Panc1 (cell line): ENCODE measurements around the gene ASCC1. TPM values are rescaled to one million over a fixed set of nuclear protein-coding genes. Genes with fewer than 3 reads are reported as not detected.

Experiments used
- ATAC-seq: fragments of 200-7000 bp; cut with Tn5 transposase; 2 replicates; pipeline ENCODE4 v1.9.1; 2020; ENCODE audit warnings: mild to moderate bottlenecking, moderate library complexity
- BruUV-seq: library from RNA; stranded (reverse); fragments of 400-500 nt; replicated peaks from 2 replicates; lab custom pipeline; 2021; lab: Mats Ljungman, UMichigan
- CTCF ChIA-PET: fragments of 300-600 bp; sonication (Branson Sonifier 250); formaldehyde crosslinking; loops from one replicate; lab custom pipeline; 2022; ENCODE audit warnings: antibody characterized with exemption; lab: Charles Lee
- POLR2A ChIA-PET: fragments of 300-600 bp; sonication (Branson Sonifier 250); formaldehyde crosslinking; loops from one replicate; lab custom pipeline; 2022; ENCODE audit warnings: antibody characterized with exemption; lab: Charles Lee
- DNase-seq: peaks from one replicate; pipeline ENCODE4 v3.0.0-alpha.2; 2010; ENCODE audit warnings: low read depth, low spot score
- H3K27ac ChIP-seq: 2 replicates; pipeline ENCODE4 v1.5.1; 2011; ENCODE audit warnings: mild to moderate bottlenecking, low read length, inconsistent platforms
- H3K27me3 ChIP-seq: fragments of 200-500 bp; sonication (Bioruptor generic); 2 replicates; pipeline ENCODE4 v1.6.0; 2014; ENCODE audit warnings: low read length, inconsistent platforms; ENCODE audit not compliant: control insufficient read depth, insufficient read depth
- H3K36me3 ChIP-seq: fragments of 200-500 bp; sonication (Bioruptor generic); 2 replicates; pipeline ENCODE4 v1.5.1; 2014; ENCODE audit warnings: inconsistent platforms, mild to moderate bottlenecking, low read length, moderate library complexity; ENCODE audit not compliant: control insufficient read depth, insufficient read depth
- H3K4me1 ChIP-seq: 2 replicates; pipeline ENCODE4 v1.5.1; 2011; ENCODE audit warnings: inconsistent platforms, mild to moderate bottlenecking, low read length, moderate library complexity; ENCODE audit not compliant: control insufficient read depth, insufficient read depth
- H3K4me3 ChIP-seq, 2 experiments: 2 replicates each; pipeline ENCODE4 v1.5.1; 2011 to 2012; ENCODE audit warnings: low read depth in 2 of 2, low read length in 2 of 2, mild to moderate bottlenecking in 2 of 2, inconsistent platforms in 1 of 2, moderate library complexity in 1 of 2
- H3K9me3 ChIP-seq: fragments of 200-500 bp; sonication (Bioruptor generic); 2 replicates; pipeline ENCODE4 v1.5.1; 2014; ENCODE audit warnings: low read depth, mild to moderate bottlenecking, inconsistent platforms, low read length, moderate library complexity; ENCODE audit not compliant: control insufficient read depth, insufficient read depth
- POLR2AphosphoS5 ChIP-seq: IDR thresholded peaks from 2 replicates; pipeline ENCODE4 v1.6.1; 2012; ENCODE audit warnings: mild to moderate bottlenecking, low read depth, low read length, moderate library complexity
- SIN3A ChIP-seq: IDR thresholded peaks from 2 replicates; pipeline ENCODE4 v1.6.1; 2012; ENCODE audit warnings: low read depth, mild to moderate bottlenecking, low read length, moderate library complexity, borderline replicate concordance; ENCODE audit not compliant: insufficient read depth
- TCF7L2 ChIP-seq: IDR thresholded peaks from 2 replicates; pipeline ENCODE4 v1.6.1; 2011; ENCODE audit warnings: mild to moderate bottlenecking, low read depth, low read length, inconsistent platforms
- in situ Hi-C: cut with HindIII; loops from 2 replicates; pipeline ENCODE4 v1.10.0; 2016; ENCODE audit warnings: low sequenced_read_pairs, low pct_unique_long_range_greater_than_20kb
- intact Hi-C: fragments of 100-400 bp; cut with micrococcal nuclease; formaldehyde crosslinking; loops from one replicate; pipeline ENCODE4 v1.10.0; 2022; ENCODE audit not compliant: unreplicated experiment
- total RNA-seq: library from RNA; stranded (reverse); gene quantifications from one replicate; pipeline ENCODE4 v1.2.1, GENCODE V29; 2021; ENCODE audit not compliant: unreplicated experiment
- TF ChIP-seq, protein P1 (sequence below): fragments of 450-650 bp; IDR thresholded peaks from 2 replicates; pipeline ENCODE4 v1.5.1; 2017; ENCODE audit warnings: mild to moderate bottlenecking
- TF ChIP-seq, protein P2 (sequence below), 2 experiments: IDR thresholded peaks; 2 replicates each; pipeline ENCODE4 v1.6.1; 2011 to 2012; ENCODE audit warnings: low read depth in 2 of 2, control low read depth in 1 of 2, low read length in 1 of 2, mild to moderate bottlenecking in 1 of 2, moderate library complexity in 1 of 2; ENCODE audit not compliant: insufficient read depth in 1 of 2

The ASCC1 gene
- total RNA-seq, 1 experiment from 2014 or later = 114 TPM

DNA sequence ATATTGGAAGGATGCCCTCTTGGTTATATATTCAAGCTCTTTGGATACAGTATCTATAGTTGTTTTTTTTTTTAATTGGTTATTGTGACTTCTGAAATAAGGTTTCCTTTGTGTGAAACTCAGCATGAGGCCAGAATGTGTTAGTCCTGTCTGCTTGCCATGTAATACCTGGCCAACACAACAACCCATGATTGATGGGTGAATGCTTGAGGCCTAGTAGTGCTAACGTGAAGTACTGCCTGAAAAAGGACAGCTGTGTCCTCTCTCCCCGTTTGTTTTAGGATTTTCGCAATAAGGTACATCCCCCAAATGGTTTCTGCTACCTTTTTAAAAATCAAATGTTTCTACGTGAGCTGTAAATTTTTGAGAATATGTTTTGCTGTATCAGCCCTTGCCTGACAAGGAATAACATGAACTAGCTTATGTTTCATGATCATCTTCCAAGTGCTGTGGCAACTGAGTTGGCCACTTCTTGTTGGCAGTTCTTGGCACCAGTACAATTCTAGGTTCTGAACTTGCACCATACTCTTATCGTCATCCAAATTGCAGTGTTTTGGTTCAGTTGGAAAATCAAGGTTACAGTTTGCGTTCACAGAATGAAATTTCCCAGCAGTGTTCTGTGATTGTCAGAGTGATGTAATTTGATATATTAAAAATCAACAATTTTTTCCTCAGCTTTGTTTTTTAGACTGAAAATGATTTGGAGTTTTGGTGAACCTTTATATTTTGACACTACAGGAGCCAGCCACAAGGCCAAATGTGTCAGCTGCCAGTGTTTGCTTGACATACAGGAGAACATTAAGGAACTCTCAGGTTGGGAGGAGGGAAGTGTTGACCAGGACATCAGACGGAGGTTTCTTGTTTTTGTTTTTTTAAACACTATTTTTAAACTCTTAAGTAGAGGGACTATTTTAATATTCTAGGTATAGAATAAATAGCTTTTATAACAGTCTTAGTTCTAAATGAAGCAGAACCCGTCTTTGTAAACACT, 13.5 kb upstream of the ASCC1 start:
- Histone ChIP-seq H3K9me3 (no peaks in the 10 kb centered on the region), H3K27ac (peak overlapping the region; percentile 41; the same call in 1 of the 2 replicates), H3K4me3 (no peak overlapping the region), H3K4me1 (peaks cover 9% of the 10 kb centered on the region; the same call in 1 of the 2 replicates), H3K36me3 (peaks cover 10% of the 10 kb centered on the region; the same call in 1 of the 2 replicates), H3K27me3 (no peaks in the 10 kb centered on the region)
- BruUV-seq = no TSS peak
- no peak for ATAC-seq
- intact Hi-C loops (no loop called here), in situ Hi-C loops (no loop called here)
- POLR2A ChIA-PET = interaction anchor here (0.6 kb wide), 1 partner anchor 867 kb away, joined by 7 read pairs; no protein-coding TSS in a partner anchor
- TF ChIP-seq SIN3A = no peak
- no peak for TF ChIP-seq TCF7L2
- TF ChIP-seq, protein P1, sequence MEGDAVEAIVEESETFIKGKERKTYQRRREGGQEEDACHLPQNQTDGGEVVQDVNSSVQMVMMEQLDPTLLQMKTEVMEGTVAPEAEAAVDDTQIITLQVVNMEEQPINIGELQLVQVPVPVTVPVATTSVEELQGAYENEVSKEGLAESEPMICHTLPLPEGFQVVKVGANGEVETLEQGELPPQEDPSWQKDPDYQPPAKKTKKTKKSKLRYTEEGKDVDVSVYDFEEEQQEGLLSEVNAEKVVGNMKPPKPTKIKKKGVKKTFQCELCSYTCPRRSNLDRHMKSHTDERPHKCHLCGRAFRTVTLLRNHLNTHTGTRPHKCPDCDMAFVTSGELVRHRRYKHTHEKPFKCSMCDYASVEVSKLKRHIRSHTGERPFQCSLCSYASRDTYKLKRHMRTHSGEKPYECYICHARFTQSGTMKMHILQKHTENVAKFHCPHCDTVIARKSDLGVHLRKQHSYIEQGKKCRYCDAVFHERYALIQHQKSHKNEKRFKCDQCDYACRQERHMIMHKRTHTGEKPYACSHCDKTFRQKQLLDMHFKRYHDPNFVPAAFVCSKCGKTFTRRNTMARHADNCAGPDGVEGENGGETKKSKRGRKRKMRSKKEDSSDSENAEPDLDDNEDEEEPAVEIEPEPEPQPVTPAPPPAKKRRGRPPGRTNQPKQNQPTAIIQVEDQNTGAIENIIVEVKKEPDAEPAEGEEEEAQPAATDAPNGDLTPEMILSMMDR = no peak
- TF ChIP-seq POLR2AphosphoS5 = no peak
- TF ChIP-seq, protein P2, sequence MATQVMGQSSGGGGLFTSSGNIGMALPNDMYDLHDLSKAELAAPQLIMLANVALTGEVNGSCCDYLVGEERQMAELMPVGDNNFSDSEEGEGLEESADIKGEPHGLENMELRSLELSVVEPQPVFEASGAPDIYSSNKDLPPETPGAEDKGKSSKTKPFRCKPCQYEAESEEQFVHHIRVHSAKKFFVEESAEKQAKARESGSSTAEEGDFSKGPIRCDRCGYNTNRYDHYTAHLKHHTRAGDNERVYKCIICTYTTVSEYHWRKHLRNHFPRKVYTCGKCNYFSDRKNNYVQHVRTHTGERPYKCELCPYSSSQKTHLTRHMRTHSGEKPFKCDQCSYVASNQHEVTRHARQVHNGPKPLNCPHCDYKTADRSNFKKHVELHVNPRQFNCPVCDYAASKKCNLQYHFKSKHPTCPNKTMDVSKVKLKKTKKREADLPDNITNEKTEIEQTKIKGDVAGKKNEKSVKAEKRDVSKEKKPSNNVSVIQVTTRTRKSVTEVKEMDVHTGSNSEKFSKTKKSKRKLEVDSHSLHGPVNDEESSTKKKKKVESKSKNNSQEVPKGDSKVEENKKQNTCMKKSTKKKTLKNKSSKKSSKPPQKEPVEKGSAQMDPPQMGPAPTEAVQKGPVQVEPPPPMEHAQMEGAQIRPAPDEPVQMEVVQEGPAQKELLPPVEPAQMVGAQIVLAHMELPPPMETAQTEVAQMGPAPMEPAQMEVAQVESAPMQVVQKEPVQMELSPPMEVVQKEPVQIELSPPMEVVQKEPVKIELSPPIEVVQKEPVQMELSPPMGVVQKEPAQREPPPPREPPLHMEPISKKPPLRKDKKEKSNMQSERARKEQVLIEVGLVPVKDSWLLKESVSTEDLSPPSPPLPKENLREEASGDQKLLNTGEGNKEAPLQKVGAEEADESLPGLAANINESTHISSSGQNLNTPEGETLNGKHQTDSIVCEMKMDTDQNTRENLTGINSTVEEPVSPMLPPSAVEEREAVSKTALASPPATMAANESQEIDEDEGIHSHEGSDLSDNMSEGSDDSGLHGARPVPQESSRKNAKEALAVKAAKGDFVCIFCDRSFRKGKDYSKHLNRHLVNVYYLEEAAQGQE (IDR thresholded peaks at IDR 0.05; ENCODE audit: insufficient read depth in 1 of 2, low read depth in 2 of 2, low read length in 1 of 2) = no peak
- CTCF ChIA-PET = interaction anchor here (0.6 to 1.1 kb wide), 3 partner anchors 13 to 99 kb away, joined by 3 to 5 read pairs (median 4); no protein-coding TSS in a partner anchor
- DNase-seq = no peak

DNA sequence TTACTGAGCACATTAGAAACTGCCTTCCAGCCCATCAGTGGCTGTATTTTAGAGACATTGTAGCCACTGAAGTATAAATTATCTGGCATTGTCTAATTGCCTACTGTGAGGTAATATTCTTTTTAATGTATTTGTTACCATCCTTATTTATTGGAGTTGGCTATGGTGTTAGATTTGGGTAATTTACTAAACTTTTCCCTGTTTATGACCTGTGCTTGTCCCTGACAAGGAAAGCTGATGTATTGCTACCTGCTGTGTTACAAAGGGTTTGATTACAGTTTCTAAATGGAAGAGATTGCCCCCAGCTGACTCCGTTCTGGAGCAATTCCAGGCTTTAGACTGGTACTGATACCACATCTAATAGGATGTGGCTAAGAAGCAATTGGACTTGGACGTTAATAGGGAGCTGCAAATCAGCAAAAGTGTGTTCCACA, 12.3 kb upstream of the ASCC1 start:
- H3K4me1 ChIP-seq = peaks cover 13% of the 10 kb centered on the region
- ChIA-PET POLR2A (interaction anchor here (0.6 kb wide), 1 partner anchor 12 kb away, joined by 4 read pairs; no protein-coding TSS in a partner anchor), CTCF (interaction anchor here (0.6 kb wide), 1 partner anchor 315 kb away, joined by 3 read pairs; no protein-coding TSS in a partner anchor)
- no peaks in the 10 kb centered on the region for H3K9me3 ChIP-seq
- H3K27ac ChIP-seq = peak overlapping the region; percentile 8; the same call in 1 of the 2 replicates
- in situ Hi-C loops (no loop called here), intact Hi-C loops (no loop called here)
- H3K27me3 ChIP-seq = no peaks in the 10 kb centered on the region
- DNase-seq (no peak), ATAC-seq (no peak)
- no peak overlapping the region for H3K4me3 ChIP-seq
- no TSS peak for BruUV-seq
- TF ChIP-seq, protein P2 (IDR thresholded peaks at IDR 0.05; ENCODE audit: insufficient read depth in 1 of 2, low read depth in 2 of 2, low read length in 1 of 2) = no peak
- TF ChIP-seq TCF7L2 (no peak), SIN3A (no peak), POLR2AphosphoS5 (no peak)
- TF ChIP-seq, protein P1 = no peak
- peaks cover 9% of the 10 kb centered on the region; the same call in 1 of the 2 replicates for H3K36me3 ChIP-seq
